Body of pancreas (tissue), 4 donors: ENCODE results near the gene NBPF9.
"Not testable (repeated sequence)": the region's sequence is repeated elsewhere in the genome, so short reads cannot be mapped to it uniquely, and the experiment has no call there.

Source experiments
- POLR2A ChIP-seq, 3 donors: fragments of 450-650 bp; IDR thresholded peaks; one replicate each; pipeline ENCODE4 v1.6.1; 2016; ENCODE audit warnings: antibody characterized with exemption in 3 of 3, mild to moderate bottlenecking in 2 of 3
- TF ChIP-seq, protein P1 (sequence below), 7 experiments: fragments of 450-650 bp in 4 of 7; fragments of 200-600 bp in 3 of 7; sonication (generic) in 3 of 7; IDR thresholded peaks; one replicate each; pipeline ENCODE4 v1.5.1; 2016 to 2019; ENCODE audit warnings: antibody characterized with exemption in 7 of 7

DNA sequence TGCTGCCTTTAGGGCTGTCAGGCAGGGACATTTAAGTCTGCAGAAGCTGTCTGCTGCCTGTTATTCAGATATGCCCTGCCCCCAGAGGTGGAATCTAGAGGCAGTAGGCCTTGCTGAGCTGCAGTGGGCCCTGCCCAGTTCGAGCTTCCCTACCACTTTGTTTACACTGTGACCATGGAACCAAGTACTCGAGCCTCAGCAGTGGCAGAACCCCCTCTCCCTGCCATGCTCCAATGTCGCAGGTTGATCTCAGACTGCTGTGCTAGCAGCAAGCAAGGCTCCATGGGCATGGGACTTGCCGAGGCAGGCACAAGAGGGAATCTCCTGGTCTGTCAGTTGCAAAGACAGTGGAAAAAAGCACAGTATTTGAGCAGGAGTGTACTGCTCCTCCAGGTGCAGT, 60.3 kb downstream of the NBPF9 start:
- TF ChIP-seq, protein P1, sequence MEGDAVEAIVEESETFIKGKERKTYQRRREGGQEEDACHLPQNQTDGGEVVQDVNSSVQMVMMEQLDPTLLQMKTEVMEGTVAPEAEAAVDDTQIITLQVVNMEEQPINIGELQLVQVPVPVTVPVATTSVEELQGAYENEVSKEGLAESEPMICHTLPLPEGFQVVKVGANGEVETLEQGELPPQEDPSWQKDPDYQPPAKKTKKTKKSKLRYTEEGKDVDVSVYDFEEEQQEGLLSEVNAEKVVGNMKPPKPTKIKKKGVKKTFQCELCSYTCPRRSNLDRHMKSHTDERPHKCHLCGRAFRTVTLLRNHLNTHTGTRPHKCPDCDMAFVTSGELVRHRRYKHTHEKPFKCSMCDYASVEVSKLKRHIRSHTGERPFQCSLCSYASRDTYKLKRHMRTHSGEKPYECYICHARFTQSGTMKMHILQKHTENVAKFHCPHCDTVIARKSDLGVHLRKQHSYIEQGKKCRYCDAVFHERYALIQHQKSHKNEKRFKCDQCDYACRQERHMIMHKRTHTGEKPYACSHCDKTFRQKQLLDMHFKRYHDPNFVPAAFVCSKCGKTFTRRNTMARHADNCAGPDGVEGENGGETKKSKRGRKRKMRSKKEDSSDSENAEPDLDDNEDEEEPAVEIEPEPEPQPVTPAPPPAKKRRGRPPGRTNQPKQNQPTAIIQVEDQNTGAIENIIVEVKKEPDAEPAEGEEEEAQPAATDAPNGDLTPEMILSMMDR (IDR thresholded peaks at IDR 0.05) = not testable (repeated sequence)
- not testable (repeated sequence) for TF ChIP-seq POLR2A (IDR thresholded peaks at IDR 0.05)
